HG03139 (cell line): ENCODE measurements around the gene RCL1.
"Not testable (repeated sequence)": the region's sequence is repeated elsewhere in the genome, so short reads cannot be mapped to it uniquely, and the experiment has no call there.

ENCODE experiments used
- ATAC-seq: cut with Tn5 transposase; IDR thresholded peaks from one replicate; pipeline ENCODE4 v1.9.1; 2021; ENCODE audit not compliant: unreplicated experiment

Gene RCL1

GRCh38 chr9:4781408-4781807 lies 11.3 kb upstream of the RCL1 start:
- ATAC-seq, result no peak

GRCh38 chr9:4783191-4783590 lies 9.6 kb upstream of the RCL1 start:
- ATAC-seq, result not testable (repeated sequence)

- no peak for ATAC-seq
Measured at GRCh38 chr9:4784403-4784802, 8.3 kb upstream of the RCL1 start.

GRCh38 chr9:4786599-4786998 lies 6.1 kb upstream of the RCL1 start:
- ATAC-seq, result no peak

GRCh38 chr9:4787876-4788275 lies 4.9 kb upstream of the RCL1 start:
- ATAC-seq, result no peak

DNA sequence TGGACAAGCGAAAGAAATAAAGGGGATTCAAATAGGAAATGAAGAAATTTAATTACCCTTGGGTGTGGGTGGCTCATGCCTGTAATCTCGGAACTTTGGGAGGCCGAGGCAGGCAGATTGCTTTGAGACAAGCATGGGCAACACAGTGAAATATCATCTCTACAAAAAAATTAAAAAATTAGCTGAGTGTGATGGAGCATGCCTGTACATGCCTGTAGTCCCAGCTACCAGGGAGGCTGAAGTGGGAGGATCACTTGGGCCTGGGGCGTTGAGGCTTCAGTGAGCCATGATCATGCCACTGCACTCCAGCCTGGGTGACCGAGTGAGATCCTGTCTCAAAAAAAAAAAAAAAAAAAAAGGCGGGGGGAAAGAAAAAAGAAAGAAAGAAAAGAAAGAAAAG lies 4.0 kb upstream of the RCL1 start:
- no peak for ATAC-seq

DNA sequence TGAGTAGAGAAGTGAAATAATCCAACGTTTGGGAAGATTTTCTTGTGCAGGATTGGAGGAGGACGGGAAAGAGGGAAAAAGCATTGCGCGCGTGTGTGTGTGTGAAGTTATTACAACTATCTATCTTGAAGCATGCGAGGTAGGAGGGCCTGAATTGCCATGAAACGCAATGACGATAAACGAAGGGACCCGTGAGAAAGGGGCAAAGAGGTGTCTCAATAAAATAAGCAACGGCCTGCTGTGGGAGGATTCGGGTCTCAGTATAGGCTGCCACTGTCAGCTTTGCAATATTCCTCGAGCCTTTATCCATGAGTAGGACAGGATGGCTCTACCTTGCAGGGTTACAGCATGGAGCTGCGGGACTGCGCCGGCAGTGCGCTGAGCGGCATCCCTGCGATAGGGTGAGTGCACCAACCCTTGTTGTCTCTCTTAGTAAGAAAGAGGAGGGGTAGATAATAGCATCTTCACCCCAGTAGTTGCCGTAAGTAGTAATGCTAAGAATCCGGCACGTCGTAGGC lies 631 bp upstream of the RCL1 start:
- peak; percentile 23 for ATAC-seq

- no peak for ATAC-seq
Measured at GRCh38 chr9:4793459-4794395, 983 bp downstream of the RCL1 start.

DNA sequence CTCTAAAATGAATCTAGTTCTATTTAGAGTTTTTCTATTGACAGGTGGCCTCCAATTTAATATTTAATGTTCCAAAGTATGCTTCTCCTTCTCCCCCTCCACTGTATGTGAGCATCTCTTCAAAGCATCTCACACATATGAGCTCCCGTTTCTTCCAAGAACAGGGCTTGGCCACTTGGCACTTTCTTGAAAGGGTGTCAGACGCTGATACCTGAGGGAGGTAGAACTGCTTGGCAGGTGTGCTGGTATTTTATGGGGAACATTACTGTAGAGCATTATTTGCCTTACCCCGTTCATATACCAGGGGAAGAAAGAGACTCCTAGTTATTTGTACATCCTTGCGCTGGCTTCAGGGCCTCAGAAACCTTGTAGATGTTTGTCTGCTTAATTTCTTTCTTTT lies 1.9 kb downstream of the RCL1 start:
- ATAC-seq, result no peak

- not testable (repeated sequence) for ATAC-seq
Measured at GRCh38 chr9:4795108-4795507, 2.4 kb downstream of the RCL1 start.

DNA sequence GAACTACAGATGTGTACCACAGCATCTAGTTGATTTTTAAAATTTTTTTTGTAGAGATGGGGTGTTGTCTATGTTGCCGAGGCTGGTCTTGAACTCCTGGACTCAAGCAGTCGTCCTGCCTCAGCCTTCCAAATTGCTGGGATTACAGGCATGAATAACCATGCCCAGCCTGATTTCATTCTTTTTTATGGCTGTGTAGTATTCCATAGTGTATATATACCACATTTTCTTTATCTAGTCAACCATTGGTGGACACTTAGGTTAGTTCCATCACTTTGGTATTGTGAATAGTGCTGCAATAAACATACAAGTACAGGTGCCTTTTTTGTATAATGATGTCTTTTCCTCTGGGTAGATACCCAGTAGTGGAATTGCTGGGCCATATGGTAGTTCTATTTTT lies 3.8 kb downstream of the RCL1 start:
- no peak for ATAC-seq

- no peak for ATAC-seq
Measured at GRCh38 chr9:4796988-4797853, 4.5 kb downstream of the RCL1 start.

DNA sequence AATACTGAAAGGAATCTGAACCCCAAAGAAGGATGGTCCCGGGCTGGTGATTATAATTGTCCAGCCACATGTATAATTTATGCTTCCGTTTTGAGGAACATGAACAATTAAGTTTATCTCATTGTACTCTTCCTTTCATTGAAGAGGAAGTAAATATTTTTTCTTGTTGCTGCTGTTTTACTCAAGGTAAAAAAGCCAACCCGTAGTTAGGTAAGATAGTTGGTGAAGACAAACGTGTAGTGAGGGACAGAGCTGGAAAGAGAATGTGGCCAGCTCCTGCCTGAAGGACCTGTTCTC lies 5.1 kb downstream of the RCL1 start:
- ATAC-seq, result no peak

GRCh38 chr9:4798281-4799032 lies 5.7 kb downstream of the RCL1 start:
- no peak for ATAC-seq

GRCh38 chr9:4799033-4799430 lies 6.3 kb downstream of the RCL1 start:
- no peak for ATAC-seq

- no peak for ATAC-seq
Measured at GRCh38 chr9:4799775-4800174, 7.0 kb downstream of the RCL1 start.

- no peak for ATAC-seq
Measured at GRCh38 chr9:4801156-4801555, 8.4 kb downstream of the RCL1 start.

GRCh38 chr9:4803670-4804530 lies 11.2 kb downstream of the RCL1 start:
- ATAC-seq, result no peak

GRCh38 chr9:4804531-4805016 lies 11.8 kb downstream of the RCL1 start:
- ATAC-seq, result no peak
